Heart left ventricle (tissue), 16 donors: ENCODE data around the gene PCSK1N. TPM values are rescaled to one million over a fixed set of nuclear protein-coding genes. Genes with fewer than 3 reads are reported as not detected.

ENCODE experiments used
- ATAC-seq, 4 donors: fragments of 200-7000 bp; cut with Tn5 transposase; one replicate each; pipeline ENCODE4 v1.9.1; 2020 to 2022; ENCODE audit warnings: moderate library complexity in 4 of 4, mild to moderate bottlenecking in 3 of 4, moderate number of reproducible peaks in 1 of 4
- DNase-seq, 5 donors: peaks; one replicate each; pipeline ENCODE4 v3.0.0-alpha.2; 2020
- H3K27ac ChIP-seq, 12 donors: fragments of 200-600 bp; sonication (generic) in 4 of 12; one replicate each; pipeline versions ENCODE4 v1.5.0 to v1.8.0; 2016 to 2022; ENCODE audit warnings: mild to moderate bottlenecking in 2 of 12
- H3K27me3 ChIP-seq, 9 donors: fragments of 200-600 bp; sonication (generic) in 2 of 9; one replicate each; pipeline versions ENCODE4 v1.5.1 to v1.8.0; 2016 to 2022; ENCODE audit warnings: mild to moderate bottlenecking in 3 of 9
- H3K36me3 ChIP-seq, 9 donors: fragments of 200-600 bp; sonication (generic) in 2 of 9; one replicate each; pipeline versions ENCODE4 v1.5.0 to v1.8.0; 2018 to 2022; ENCODE audit warnings: mild to moderate bottlenecking in 2 of 9
- H3K4me1 ChIP-seq, 12 donors: fragments of 200-600 bp; sonication (generic) in 4 of 12; one replicate each; pipeline versions ENCODE4 v1.5.0 to v1.8.0; 2016 to 2022; ENCODE audit warnings: mild to moderate bottlenecking in 3 of 12
- H3K4me3 ChIP-seq, 12 donors: fragments of 200-600 bp; sonication (generic) in 4 of 12; one replicate each; pipeline versions ENCODE4 v1.5.0 to v1.8.0; 2017 to 2022; ENCODE audit warnings: mild to moderate bottlenecking in 9 of 12, moderate library complexity in 4 of 12
- H3K9me3 ChIP-seq, 12 donors: fragments of 200-600 bp; sonication (generic) in 4 of 12; one replicate each; pipeline versions ENCODE4 v1.5.0 to v1.8.0; 2016 to 2022; ENCODE audit warnings: mild to moderate bottlenecking in 1 of 12
- CTCF ChIP-seq, 12 donors: fragments of 200-600 bp; sonication (generic) in 4 of 12; IDR thresholded peaks; one replicate each; pipeline versions ENCODE4 v1.5.0 to v1.8.0; 2018 to 2022; ENCODE audit warnings: antibody characterized with exemption in 12 of 12, mild to moderate bottlenecking in 5 of 12
- POLR2A ChIP-seq, 2 donors: fragments of 450-650 bp; IDR thresholded peaks; one replicate each; pipeline ENCODE4 v1.6.1; 2017; ENCODE audit warnings: antibody characterized with exemption in 2 of 2, mild to moderate bottlenecking in 2 of 2, moderate library complexity in 2 of 2
- WGBS, 4 donors: extraction: QIAGEN DNeasy Blood & Tissue Kit in 2 of 4; methylation state at CpG; one replicate each; pipeline versions ENCODE4 v1.1.5 to v1.1.7; 2013 to 2018; 5-methylcytosine and 5-hydroxymethylcytosine counted together
- intact Hi-C, 10 donors: fragments of 100-400 bp; cut with DNase I; formaldehyde crosslinking; loops; one replicate each; pipeline versions ENCODE4 v1.11.1 to v1.14.2; 2022
- polyA plus RNA-seq, 2 donors: library from polyadenylated mRNA; stranded (reverse); fragments of 200-250 nt; gene quantifications; one replicate each; pipeline ENCODE4 v1.2.3, GENCODE V29; 2013
- total RNA-seq, 9 donors: library from RNA; depleted of rRNA in 2 of 9; stranded (reverse); fragments of >200 nt in 2 of 9; fragmentation: NEBNext Ultra II Directional in 3 of 9; extraction: Animal tissue kit (Norgen Biotek cat#: 25700) in 3 of 9; gene quantifications; one replicate each; pipeline versions ENCODE4 v1.1.0 to v1.2.4, GENCODE V29; 2016 to 2023
- donor health status: ischemic (EF 13 %, LVEDD 7.1; RV severe dilation, severe dysfunction).
- donor health status: healthy with polysubstance abuse.
- donor health status: DM: no; HTN: yes; CAD: no.
- donor health status: DM: no; HTN: no; CAD: no.
- donor health status: ischemic (EF 25% LVEDD 6.9; RV normal size, moderate dysfunction).
- donor health status: ischemic (EF 25% LVEDD 5.7; RV mildly dilated, moderate dysfunction).
- donor health status: healthy.
- donor health status: DM: yes; HTN: yes; CAD: no.
- donor health status: ischemic (EF 35%, LVEDD 5.7; RV mildly dilated, moderate dysfunction).
- donor health status: nonischemic (EF 11% LVEDD 7.7; RV severe dilation, severe dysfunction).
- donor health status: DM: yes; HTN: yes; CAD: no.
- donor health status: PGD.
- donor health status: ischemic (EF 29% LVEDD 5.4; RV normal size, mild dysfunction).
- donor health status: nonischemic (EF 23%, LVEDD 6.1; RV moderate dilation, normal function).

Gene PCSK1N
- total and polyA plus RNA-seq, 11 donors = 0.67 to 3.9 (median 1.1) TPM; not detected in 8

GRCh38 chrX:48792219-48792618 is 43.2 kb downstream of the PCSK1N start:
- ATAC-seq = no peak
- H3K4me3 ChIP-seq = no peak overlapping the region
- DNase-seq = no peak
- H3K9me3 ChIP-seq = no peaks in the 10 kb centered on the region
- intact Hi-C loops = loop anchor here in 1 of 10 donors (10.0 kb wide), 1 partner anchor 47 kb away; no protein-coding TSS in a partner anchor
- H3K36me3 ChIP-seq = no peaks in the 10 kb centered on the region
- H3K27me3 ChIP-seq = peaks cover 0 to 12% (median 0%) of the 10 kb centered on the region in 9 donors
- 71 to 93% (median 81%) methylated on average over 7 of the region's 7 CpGs for WGBS, 4 donors
- no peak overlapping the region for H3K27ac ChIP-seq
- H3K4me1 ChIP-seq = no peaks in the 10 kb centered on the region
- no peak for TF ChIP-seq CTCF (IDR thresholded peaks at IDR 0.05)
- no peak for TF ChIP-seq POLR2A (IDR thresholded peaks at IDR 0.05)

- intact Hi-C loops = loop anchor here in 1 of 10 donors (10.0 kb wide), 1 partner anchor 46 kb away; no protein-coding TSS in a partner anchor
- Histone ChIP-seq H3K4me1 (no peaks in the 10 kb centered on the region), H3K27me3 (peaks cover 0 to 17% (median 0%) of the 10 kb centered on the region in 9 donors), H3K4me3 (no peak overlapping the region), H3K27ac (no peak overlapping the region), H3K9me3 (no peaks in the 10 kb centered on the region), H3K36me3 (no peaks in the 10 kb centered on the region)
- no peak for TF ChIP-seq POLR2A (IDR thresholded peaks at IDR 0.05)
- TF ChIP-seq CTCF (IDR thresholded peaks at IDR 0.05) = no peak
- ATAC-seq (no peak), DNase-seq (no peak)
- 71 to 87% (median 82%) methylated on average over 7 to 11 of the region's 11 CpGs for WGBS, 4 donors
Observed at GRCh38 chrX:48791063-48791820, 44.2 kb downstream of the PCSK1N start.

- Histone ChIP-seq H3K4me3 (no peak overlapping the region), H3K36me3 (no peaks in the 10 kb centered on the region), H3K4me1 (no peaks in the 10 kb centered on the region), H3K27me3 (peaks cover 0 to 22% (median 0%) of the 10 kb centered on the region in 9 donors), H3K27ac (no peak overlapping the region), H3K9me3 (no peaks in the 10 kb centered on the region)
- ATAC-seq (no peak), DNase-seq (no peak)
- intact Hi-C loops = loop anchor here in 1 of 10 donors (10.0 kb wide), 1 partner anchor 46 kb away; no protein-coding TSS in a partner anchor
- TF ChIP-seq POLR2A (IDR thresholded peaks at IDR 0.05) (no peak), CTCF (IDR thresholded peaks at IDR 0.05) (no peak)
- 53 to 67% (median 57%) methylated on average over 5 of the region's 5 CpGs for WGBS, 4 donors
Observed at GRCh38 chrX:48790477-48790876, 44.9 kb downstream of the PCSK1N start.

GRCh38 chrX:48789366-48790220 is 45.8 kb downstream of the PCSK1N start:
- Histone ChIP-seq H3K9me3 (no peaks in the 10 kb centered on the region), H3K36me3 (no peaks in the 10 kb centered on the region), H3K27me3 (peaks cover 0 to 29% (median 0%) of the 10 kb centered on the region in 9 donors), H3K4me3 (no peak overlapping the region), H3K4me1 (no peaks in the 10 kb centered on the region), H3K27ac (no peak overlapping the region)
- ATAC-seq (no peak), DNase-seq (no peak)
- WGBS, 4 donors = 65 to 79% (median 68%) methylated on average over 7 of the region's 7 CpGs
- intact Hi-C loops = loop anchor here in 1 of 10 donors (10.0 kb wide), 1 partner anchor 45 kb away; no protein-coding TSS in a partner anchor
- TF ChIP-seq CTCF (IDR thresholded peaks at IDR 0.05) = no peak
- TF ChIP-seq POLR2A (IDR thresholded peaks at IDR 0.05) = no peak
